GM23248 (cell line): ENCODE results near the gene MARCHF4.

Experiments used
- EZH2 ChIP-seq: fragments of 200-600 bp; sonication (generic); IDR thresholded peaks from 2 replicates; pipeline ENCODE4 v1.6.1; 2018; ENCODE audit warnings: antibody characterized with exemption, mild to moderate bottlenecking; ENCODE audit not compliant: insufficient read depth, poor library complexity, severe bottlenecking
- EZH2phosphoT487 ChIP-seq: fragments of 200-600 bp; sonication (generic); IDR thresholded peaks from 2 replicates; pipeline ENCODE4 v1.6.1; 2018; ENCODE audit warnings: antibody characterized with exemption, moderate library complexity, mild to moderate bottlenecking, low read depth; ENCODE audit not compliant: insufficient read depth

DNA sequence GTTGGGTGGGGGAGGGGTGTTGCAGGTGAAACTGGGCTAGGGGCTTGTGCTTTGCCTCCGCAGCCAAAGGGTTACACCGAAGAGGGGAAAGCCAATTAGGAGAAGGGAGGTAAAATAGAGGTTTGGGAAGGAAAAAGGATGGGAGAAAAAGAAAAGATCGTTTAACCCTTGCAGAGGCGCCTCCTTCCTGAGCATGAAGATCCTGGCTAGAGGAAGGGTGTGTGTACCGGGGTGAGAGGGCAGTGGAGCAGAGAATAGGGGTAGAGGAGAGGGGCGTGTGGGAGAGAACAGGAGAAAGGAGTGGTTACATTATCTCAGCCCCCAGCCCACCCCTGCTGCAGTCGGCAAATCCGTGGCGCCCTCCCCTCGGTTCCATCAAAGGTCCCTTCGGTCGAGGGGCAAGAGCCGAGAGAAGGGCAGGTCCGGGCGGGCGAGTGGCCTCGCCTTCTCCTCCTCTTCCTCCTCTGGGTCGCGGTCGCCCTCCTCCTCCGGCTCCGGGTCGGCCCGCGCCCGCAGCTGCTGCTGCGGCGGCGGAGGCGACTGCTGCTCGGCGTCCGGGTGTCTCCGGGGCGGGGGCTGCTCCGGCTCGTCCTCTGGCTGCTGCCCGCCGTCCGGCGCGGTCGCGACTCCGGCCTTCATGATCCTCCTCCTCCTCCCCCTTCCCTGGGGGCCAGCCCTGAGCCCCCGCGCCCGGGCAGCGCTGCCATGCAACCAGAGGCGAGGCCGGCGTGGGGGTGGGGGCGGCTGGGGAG is 1.1 kb downstream of the MARCHF4 start:
- TF ChIP-seq EZH2 (no peak), EZH2phosphoT487 (no peak)
